Activated CD4-positive, alpha-beta memory T cell treated with anti-CD3 and anti-CD28 coated beads, Interleukin-2, amount 10 ng/mL, durations not matched to agents 7 days and 5 days (primary cell): ENCODE measurements around the gene CDH13. TPM values are rescaled to one million over a fixed set of nuclear protein-coding genes. Genes with fewer than 3 reads are reported as not detected.

Experiments used
- CTCF ChIA-PET: fragments of 350-600 bp; sonication (Branson Sonifier 250); formaldehyde crosslinking; loops from one replicate; lab custom pipeline; 2021; ENCODE audit warnings: antibody characterized with exemption, inconsistent platforms; lab: Charles Lee
- POLR2A ChIA-PET: fragments of 350-600 bp; sonication (Branson Sonifier 250); formaldehyde crosslinking; loops from one replicate; lab custom pipeline; 2021; ENCODE audit warnings: antibody characterized with exemption; lab: Charles Lee
- DNase-seq: peaks from one replicate; pipeline ENCODE4 v3.0.0-alpha.2; 2020
- H3K27ac Mint-ChIP-seq: one replicate; pipeline ENCODE4 v1.8.0; 2021; ENCODE audit warnings: mild to moderate bottlenecking, mixed read lengths
- H3K27me3 Mint-ChIP-seq: one replicate; pipeline ENCODE4 v1.8.0; 2021; ENCODE audit warnings: mixed read lengths
- H3K36me3 Mint-ChIP-seq: one replicate; pipeline ENCODE4 v1.8.0; 2021; ENCODE audit warnings: low read depth, mixed read lengths
- H3K4me1 Mint-ChIP-seq: one replicate; pipeline ENCODE4 v1.8.0; 2021; ENCODE audit warnings: mixed read lengths
- H3K4me3 Mint-ChIP-seq: one replicate; pipeline ENCODE4 v1.8.0; 2021; ENCODE audit warnings: mild to moderate bottlenecking, mixed read lengths
- H3K9me3 Mint-ChIP-seq: one replicate; pipeline ENCODE4 v1.8.0; 2021; ENCODE audit warnings: mixed read lengths
- total RNA-seq, 2 experiments: library from RNA; stranded (reverse); gene quantifications; one replicate each; pipeline ENCODE4 v1.2.3, GENCODE V29; 2021

The CDH13 gene
- total RNA-seq, 2 experiments from 2014 or later, result not detected

DNA sequence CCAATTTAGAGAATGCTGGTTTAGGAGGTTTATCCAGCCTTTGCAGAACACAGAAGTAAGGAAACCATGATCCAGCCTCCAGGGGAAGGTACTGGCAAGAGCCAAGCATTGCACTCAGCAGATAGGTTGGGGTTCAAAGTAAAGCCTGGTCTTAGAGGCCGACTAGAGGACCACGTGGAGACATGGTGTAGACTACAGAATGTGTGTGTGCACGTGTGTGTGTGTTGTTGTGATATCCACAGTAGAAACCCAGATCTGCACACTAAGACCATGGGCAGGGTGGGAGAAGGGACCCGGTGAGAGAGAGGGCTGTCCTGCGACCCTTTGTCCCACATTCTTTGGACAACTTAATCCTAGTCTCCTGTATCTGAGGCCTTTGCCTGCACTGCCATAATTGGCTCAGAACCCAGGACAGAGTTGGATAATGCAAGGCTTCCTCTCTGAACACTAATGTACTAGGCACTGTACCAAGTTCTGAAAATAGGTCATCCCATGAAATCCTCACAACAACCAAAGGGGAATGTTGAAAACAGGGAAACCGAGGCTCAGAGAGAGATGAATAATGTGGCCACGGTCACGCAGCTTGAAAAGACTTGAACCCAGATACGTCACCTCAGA lies 855.9 kb downstream of the CDH13 start:
- DNase-seq, result no peak
- Mint-ChIP-seq H3K4me3 (no peak overlapping the region), H3K27me3 (no peaks in the 10 kb centered on the region), H3K4me1 (no peaks in the 10 kb centered on the region), H3K9me3 (peaks cover 4% of the 10 kb centered on the region), H3K36me3 (no peaks in the 10 kb centered on the region), H3K27ac (no peak overlapping the region)
- CTCF ChIA-PET, result no interaction called here
- POLR2A ChIA-PET, result no interaction called here

DNA sequence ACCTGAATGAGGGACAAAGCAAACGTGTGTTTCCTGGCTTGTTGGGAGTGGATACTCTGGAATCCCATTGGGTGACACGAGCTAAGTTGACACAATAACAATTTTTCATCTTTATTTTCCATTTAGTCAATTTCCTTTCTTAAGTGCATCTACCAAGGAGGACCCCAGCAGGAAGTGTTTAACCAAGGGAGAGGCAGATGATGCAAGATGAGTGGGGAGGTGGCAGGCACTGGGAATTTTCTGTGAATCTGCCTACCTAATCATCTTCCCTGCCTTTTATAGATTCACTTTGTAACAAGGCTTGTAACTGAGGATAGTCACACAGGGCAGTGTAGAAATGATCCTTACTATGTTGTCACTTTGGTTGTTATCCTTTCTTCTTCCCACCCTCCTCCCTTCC lies 863.3 kb downstream of the CDH13 start:
- H3K27me3 Mint-ChIP-seq, result no peaks in the 10 kb centered on the region

DNA sequence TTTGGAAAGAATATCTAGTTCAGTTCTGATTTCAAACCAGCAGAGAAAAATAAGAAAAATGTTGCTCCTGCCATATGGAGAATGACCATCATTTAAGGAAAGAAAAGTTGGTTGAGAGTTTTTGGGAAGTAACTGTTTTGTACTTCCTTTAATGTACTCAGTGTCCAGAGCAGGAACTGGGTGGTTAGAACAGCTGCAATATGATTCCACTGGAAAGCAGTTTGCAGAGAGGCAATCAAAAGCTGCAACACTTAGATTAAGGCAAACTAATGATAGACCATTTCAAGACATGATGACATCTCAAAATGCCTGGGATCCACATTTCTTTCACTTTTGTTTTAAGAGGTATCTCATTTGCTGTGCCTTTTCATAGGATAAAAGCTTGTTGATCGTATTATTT lies 867.7 kb downstream of the CDH13 start:
- Mint-ChIP-seq H3K27me3 (no peaks in the 10 kb centered on the region), H3K4me1 (no peaks in the 10 kb centered on the region), H3K27ac (no peak overlapping the region), H3K9me3 (peaks cover 6% of the 10 kb centered on the region), H3K36me3 (no peaks in the 10 kb centered on the region), H3K4me3 (no peak overlapping the region)
- ChIA-PET POLR2A (no interaction called here), CTCF (no interaction called here)
- DNase-seq, result no peak

More for the DNA sequence above, 863.3 kb downstream of the CDH13 start:
- ChIA-PET POLR2A (no interaction called here), CTCF (no interaction called here)
- Mint-ChIP-seq H3K36me3 (no peaks in the 10 kb centered on the region), H3K4me3 (no peak overlapping the region), H3K4me1 (no peaks in the 10 kb centered on the region), H3K27ac (no peak overlapping the region), H3K9me3 (peaks cover 1% of the 10 kb centered on the region)
- DNase-seq, result no peak

DNA sequence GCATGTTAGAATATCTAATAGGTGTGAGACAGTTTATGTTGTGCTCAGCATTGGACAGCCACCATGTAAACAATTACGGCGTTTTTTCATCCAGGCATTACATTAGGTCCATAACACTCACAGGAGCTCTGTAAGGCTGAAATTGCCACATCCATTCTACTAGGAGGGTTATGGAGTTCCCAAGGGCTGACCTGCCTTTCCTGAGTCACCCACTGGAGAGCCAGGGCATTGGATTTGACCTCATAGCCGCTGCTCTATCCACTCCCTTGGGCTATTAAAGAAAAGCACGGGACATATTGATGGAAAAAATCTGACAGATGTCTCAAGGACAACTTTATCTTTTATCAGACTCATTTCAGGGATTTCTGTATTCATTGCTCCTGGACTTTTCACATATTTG lies 874.7 kb downstream of the CDH13 start:
- DNase-seq, result no peak
- no peaks in the 10 kb centered on the region for H3K4me1 Mint-ChIP-seq
- peaks cover 3% of the 10 kb centered on the region for H3K9me3 Mint-ChIP-seq
- no peaks in the 10 kb centered on the region for H3K27me3 Mint-ChIP-seq
- POLR2A ChIA-PET, result no interaction called here
- CTCF ChIA-PET, result no interaction called here
- no peak overlapping the region for H3K4me3 Mint-ChIP-seq
- H3K27ac Mint-ChIP-seq, result no peak overlapping the region
- no peaks in the 10 kb centered on the region for H3K36me3 Mint-ChIP-seq

DNA sequence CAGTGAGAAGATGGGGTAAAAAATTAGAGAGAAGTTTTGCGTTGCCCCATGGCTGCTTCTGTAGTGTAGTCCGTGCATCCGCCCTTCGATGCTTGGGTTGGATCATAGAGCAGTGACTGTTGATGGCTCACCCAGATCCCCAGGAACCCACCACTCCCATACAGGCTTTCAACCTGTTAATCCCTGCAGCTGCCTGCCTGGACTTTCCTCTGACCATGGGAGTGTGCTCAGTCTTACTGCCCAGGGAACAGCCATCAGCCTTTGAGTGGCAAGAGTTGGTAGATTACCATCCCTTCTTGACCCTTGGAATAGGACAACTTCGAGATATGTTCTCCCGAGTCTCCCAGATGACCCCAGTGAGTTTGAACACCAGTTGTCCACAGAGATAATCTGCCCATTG lies 881.5 kb downstream of the CDH13 start:
- Mint-ChIP-seq H3K27ac (no peak overlapping the region), H3K4me1 (no peaks in the 10 kb centered on the region), H3K36me3 (no peaks in the 10 kb centered on the region), H3K9me3 (peaks cover 2% of the 10 kb centered on the region), H3K27me3 (no peaks in the 10 kb centered on the region), H3K4me3 (no peak overlapping the region)
- no peak for DNase-seq
- CTCF ChIA-PET, result no interaction called here
- POLR2A ChIA-PET, result no interaction called here

DNA sequence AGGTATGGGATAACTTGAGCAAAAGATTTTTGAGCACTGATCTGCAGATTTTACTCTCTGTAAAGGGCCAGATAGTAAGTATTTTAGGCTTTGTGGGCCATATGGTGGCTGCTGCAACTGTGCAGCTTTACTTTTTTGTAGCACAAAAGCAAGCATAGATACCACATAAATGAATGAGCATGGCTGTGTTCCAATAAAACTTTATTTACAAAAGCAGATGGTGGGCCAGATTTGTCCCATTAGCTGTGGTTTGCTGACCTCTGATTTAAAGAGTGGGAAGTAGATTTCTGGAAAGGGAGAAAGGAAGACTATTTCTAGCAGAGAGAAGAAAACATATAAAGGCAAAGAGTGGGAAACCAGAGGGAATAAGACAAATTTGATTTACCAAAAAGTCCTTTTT lies 882.5 kb downstream of the CDH13 start:
- no peak for DNase-seq
- no peaks in the 10 kb centered on the region for H3K36me3 Mint-ChIP-seq
- peaks cover 2% of the 10 kb centered on the region for H3K9me3 Mint-ChIP-seq
- H3K27me3 Mint-ChIP-seq, result no peaks in the 10 kb centered on the region
- ChIA-PET POLR2A (no interaction called here), CTCF (no interaction called here)
- H3K27ac Mint-ChIP-seq, result no peak overlapping the region
- no peak overlapping the region for H3K4me3 Mint-ChIP-seq
- H3K4me1 Mint-ChIP-seq, result no peaks in the 10 kb centered on the region

DNA sequence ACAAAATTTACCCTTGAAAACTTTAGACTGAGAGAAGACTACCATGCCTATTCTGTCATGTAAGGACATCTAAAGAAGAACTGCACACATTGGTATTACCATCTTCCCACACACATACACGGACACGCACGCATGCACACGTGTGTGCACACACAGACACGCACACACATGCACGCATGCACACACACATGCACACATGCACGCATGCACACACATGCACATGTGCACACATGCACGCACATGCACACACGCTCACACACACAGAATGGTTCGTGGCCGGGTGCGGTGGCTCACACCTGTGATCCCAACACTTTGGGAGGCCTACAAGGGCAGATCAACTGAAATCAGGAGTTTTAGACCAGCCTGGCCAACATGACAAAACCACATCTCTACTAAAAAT lies 884.1 kb downstream of the CDH13 start:
- Mint-ChIP-seq H3K36me3 (no peaks in the 10 kb centered on the region), H3K9me3 (peaks cover 2% of the 10 kb centered on the region), H3K27ac (no peak overlapping the region), H3K4me1 (no peaks in the 10 kb centered on the region), H3K4me3 (no peak overlapping the region), H3K27me3 (no peaks in the 10 kb centered on the region)
- DNase-seq, result no peak
- POLR2A ChIA-PET, result no interaction called here
- CTCF ChIA-PET, result no interaction called here

DNA sequence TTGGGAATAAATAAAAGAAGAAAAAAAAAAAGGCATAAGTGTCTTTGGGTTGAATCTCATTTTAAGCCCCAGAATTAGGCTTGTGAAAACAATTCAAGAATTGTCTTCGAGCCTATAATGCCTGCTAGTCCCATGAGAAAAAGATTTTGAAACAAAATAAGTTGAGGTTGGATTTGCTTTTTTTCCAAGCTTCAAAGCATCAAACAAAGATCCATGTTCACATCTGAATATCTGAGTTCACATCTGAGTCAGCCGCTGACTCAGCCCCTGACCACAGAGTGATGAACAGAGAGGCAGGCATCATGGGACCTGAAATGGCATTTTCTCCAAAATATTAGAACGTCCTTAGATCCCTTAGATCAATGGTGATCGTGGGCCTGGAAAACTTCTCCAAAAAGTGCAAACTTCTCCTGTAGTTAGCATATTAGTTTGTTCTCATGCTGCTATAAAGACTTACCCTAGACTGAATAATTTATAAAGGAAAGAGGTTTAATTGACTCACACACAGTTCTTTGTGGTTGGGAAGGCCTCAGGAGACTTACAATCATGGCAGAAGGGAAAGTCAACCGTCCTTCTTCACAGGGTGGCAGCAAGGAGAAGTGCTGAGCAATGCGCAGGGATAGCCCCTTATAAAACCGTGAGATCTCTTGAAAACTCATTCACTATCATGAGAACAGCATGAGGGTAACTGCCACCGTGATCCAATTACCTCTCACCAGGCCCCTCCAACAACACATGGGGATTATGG lies 886.4 kb downstream of the CDH13 start:
- no peak overlapping the region for H3K4me3 Mint-ChIP-seq
- no peaks in the 10 kb centered on the region for H3K4me1 Mint-ChIP-seq
- DNase-seq, result no peak
- H3K27me3 Mint-ChIP-seq, result no peaks in the 10 kb centered on the region
- peaks cover 2% of the 10 kb centered on the region for H3K9me3 Mint-ChIP-seq
- no peak overlapping the region for H3K27ac Mint-ChIP-seq
- ChIA-PET POLR2A (no interaction called here), CTCF (no interaction called here)
- H3K36me3 Mint-ChIP-seq, result no peaks in the 10 kb centered on the region

DNA sequence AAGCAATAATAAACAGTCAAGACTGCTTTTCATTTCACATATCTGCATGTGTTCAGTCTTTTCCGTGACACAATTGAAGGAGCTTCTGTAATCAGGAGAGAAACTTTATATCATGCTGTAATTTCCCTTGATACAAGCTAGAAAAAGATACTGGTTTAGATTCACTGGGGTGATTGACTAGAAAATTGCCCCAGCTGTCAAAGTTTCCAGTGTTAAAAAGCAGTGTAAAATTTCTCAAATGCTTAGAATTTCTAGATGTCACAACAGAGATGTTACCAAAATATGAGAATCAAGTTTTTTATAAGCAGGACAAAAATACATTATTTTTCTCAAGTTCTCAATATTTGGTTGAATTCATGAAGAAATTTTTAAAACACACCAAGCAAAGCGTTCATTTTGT lies 888.6 kb downstream of the CDH13 start:
- H3K4me3 Mint-ChIP-seq, result no peak overlapping the region
- H3K27me3 Mint-ChIP-seq, result no peaks in the 10 kb centered on the region
- ChIA-PET POLR2A (no interaction called here), CTCF (no interaction called here)
- no peaks in the 10 kb centered on the region for H3K36me3 Mint-ChIP-seq
- no peak overlapping the region for H3K27ac Mint-ChIP-seq
- no peaks in the 10 kb centered on the region for H3K4me1 Mint-ChIP-seq
- no peak for DNase-seq
- peaks cover 2% of the 10 kb centered on the region for H3K9me3 Mint-ChIP-seq

DNA sequence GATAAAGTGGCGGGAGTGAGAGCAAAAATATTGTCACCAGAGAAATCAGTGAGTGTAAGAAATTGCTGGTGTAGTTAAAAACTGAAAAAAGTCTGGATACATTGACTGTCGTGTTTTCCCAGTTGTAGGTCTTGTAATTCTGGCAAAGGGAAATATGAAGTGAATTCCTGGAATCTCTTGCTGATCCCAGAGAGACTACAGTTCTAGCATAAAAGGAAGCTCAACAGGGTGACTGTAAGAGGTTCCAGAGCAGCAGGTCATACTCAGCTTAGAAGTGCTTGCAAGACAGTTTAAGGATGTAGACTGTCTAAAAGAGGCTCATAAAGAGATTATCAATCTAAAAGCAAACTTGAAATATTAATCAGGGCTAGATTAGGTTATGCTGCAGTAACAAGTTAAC lies 890.2 kb downstream of the CDH13 start:
- ChIA-PET CTCF (no interaction called here), POLR2A (no interaction called here)
- H3K4me1 Mint-ChIP-seq, result no peaks in the 10 kb centered on the region
- H3K27ac Mint-ChIP-seq, result no peak overlapping the region
- H3K27me3 Mint-ChIP-seq, result no peaks in the 10 kb centered on the region
- no peaks in the 10 kb centered on the region for H3K36me3 Mint-ChIP-seq
- no peaks in the 10 kb centered on the region for H3K9me3 Mint-ChIP-seq
- H3K4me3 Mint-ChIP-seq, result no peak overlapping the region
- DNase-seq, result no peak

DNA sequence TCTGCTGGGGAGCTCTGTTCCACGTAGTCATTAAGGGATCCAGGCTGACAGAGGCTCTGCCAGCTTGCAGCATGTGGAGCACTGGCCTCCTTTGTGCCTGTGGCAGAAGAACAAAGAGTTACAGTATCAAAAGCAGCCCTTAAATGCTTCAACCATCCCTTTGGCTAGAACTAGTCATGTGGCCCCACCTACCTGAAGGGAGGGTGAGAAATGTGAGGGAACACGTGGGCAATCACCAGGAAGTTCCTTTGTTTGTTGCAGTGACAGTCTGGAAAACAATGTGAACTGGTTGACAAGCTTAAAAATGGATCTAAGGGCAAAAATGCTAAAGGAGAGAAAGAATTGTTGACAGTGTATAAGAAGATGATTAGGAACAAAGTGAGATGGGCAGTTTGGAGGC lies 890.6 kb downstream of the CDH13 start:
- Mint-ChIP-seq H3K27me3 (no peaks in the 10 kb centered on the region), H3K4me1 (no peaks in the 10 kb centered on the region), H3K9me3 (no peaks in the 10 kb centered on the region), H3K36me3 (no peaks in the 10 kb centered on the region), H3K27ac (no peak overlapping the region), H3K4me3 (no peak overlapping the region)
- no peak for DNase-seq
- POLR2A ChIA-PET, result no interaction called here
- CTCF ChIA-PET, result no interaction called here

DNA sequence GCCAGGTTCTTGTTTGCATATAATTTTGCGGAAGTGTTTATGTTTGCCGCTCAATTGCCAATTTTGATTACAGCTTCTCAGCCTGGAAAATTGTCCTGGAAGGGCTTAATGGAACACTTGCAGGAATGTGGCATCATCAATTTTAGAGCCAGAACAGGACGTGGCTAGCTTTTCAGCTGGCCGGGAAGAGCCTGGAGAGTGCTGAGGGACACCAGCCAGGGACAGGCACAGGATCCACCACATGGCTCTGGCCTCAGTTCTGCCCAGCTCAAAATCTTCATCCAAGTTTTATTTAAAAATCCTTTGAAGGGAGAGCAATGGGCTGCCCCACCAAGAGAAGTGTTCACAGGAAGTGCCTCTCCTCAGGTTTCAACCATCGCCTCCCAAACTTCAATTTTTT lies 893.8 kb downstream of the CDH13 start:
- POLR2A ChIA-PET, result no interaction called here
- CTCF ChIA-PET, result no interaction called here
- H3K4me3 Mint-ChIP-seq, result no peak overlapping the region
- no peak for DNase-seq
- H3K27ac Mint-ChIP-seq, result no peak overlapping the region
- no peaks in the 10 kb centered on the region for H3K4me1 Mint-ChIP-seq
- peaks cover 4% of the 10 kb centered on the region for H3K9me3 Mint-ChIP-seq
- H3K36me3 Mint-ChIP-seq, result no peaks in the 10 kb centered on the region
- H3K27me3 Mint-ChIP-seq, result no peaks in the 10 kb centered on the region

DNA sequence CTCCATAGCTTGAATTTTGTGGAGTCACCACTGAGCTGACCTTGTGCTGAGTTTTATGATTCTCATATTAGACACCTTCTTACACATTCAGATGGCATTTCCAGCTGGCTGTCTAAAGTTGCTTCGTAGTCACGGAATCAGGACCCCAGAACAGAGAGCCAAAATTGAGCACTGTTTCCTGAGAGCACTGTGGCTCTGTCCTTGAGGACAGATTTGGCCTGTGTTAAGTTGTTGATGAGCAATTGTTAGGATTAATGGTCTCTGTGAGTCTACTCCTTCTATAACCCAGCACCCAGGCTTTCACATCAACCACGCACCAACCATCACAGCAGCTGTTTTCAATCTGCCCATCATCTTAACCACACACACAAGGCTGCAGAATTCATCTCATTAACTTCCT lies 903.5 kb downstream of the CDH13 start:
- H3K4me3 Mint-ChIP-seq, result no peak overlapping the region
- H3K27ac Mint-ChIP-seq, result no peak overlapping the region
- no peaks in the 10 kb centered on the region for H3K36me3 Mint-ChIP-seq
- ChIA-PET CTCF (no interaction called here), POLR2A (no interaction called here)
- no peaks in the 10 kb centered on the region for H3K27me3 Mint-ChIP-seq
- peaks cover 8% of the 10 kb centered on the region for H3K9me3 Mint-ChIP-seq
- DNase-seq, result no peak
- H3K4me1 Mint-ChIP-seq, result no peaks in the 10 kb centered on the region

DNA sequence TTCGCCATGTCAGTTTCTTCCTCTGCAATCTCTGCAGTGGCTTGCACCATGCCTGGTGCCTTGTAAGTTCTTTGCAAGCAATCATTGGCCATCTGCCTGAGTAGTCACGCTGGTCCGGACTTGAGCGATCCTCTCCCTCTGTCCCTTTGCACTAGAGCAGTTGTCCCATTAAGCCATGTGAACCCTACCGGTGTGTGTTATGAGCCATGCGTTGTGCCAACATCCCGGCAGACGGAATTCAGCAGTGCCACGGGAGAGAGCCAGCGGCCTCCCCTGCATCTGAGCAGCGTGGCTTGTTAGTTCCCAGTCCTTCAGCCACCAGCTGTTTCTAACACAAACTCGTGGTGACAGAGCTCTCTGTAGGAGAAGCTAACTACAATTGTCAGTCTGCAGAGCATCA lies 905.9 kb downstream of the CDH13 start:
- H3K4me1 Mint-ChIP-seq, result no peaks in the 10 kb centered on the region

More for the DNA sequence above, 905.9 kb downstream of the CDH13 start:
- no peak overlapping the region for H3K27ac Mint-ChIP-seq
- DNase-seq, result no peak
- POLR2A ChIA-PET, result no interaction called here
- CTCF ChIA-PET, result no interaction called here
- no peak overlapping the region for H3K4me3 Mint-ChIP-seq
- H3K9me3 Mint-ChIP-seq, result peaks cover 11% of the 10 kb centered on the region
- H3K36me3 Mint-ChIP-seq, result no peaks in the 10 kb centered on the region
- H3K27me3 Mint-ChIP-seq, result no peaks in the 10 kb centered on the region
